Mesenchymal stem cell (in vitro differentiated cells and primary cell): ENCODE measurements around the gene PWP1.
A peak's percentile ranks its signal among the peaks of the same experiment; 100 is the strongest.

Source experiments
- DNase-seq: peaks from one replicate; pipeline ENCODE4 v3.0.0-alpha.2; 2013
- H2AFZ ChIP-seq: one replicate; pipeline ENCODE4 v1.6.1; 2013; ENCODE audit warnings: low read depth, mild to moderate bottlenecking, control low read depth, inconsistent platforms, low read length, moderate library complexity
- H2AK5ac ChIP-seq: 2 replicates; pipeline ENCODE4 v1.6.1; 2013; ENCODE audit warnings: low read length, moderate library complexity, mild to moderate bottlenecking, inconsistent platforms; ENCODE audit not compliant: severe bottlenecking
- H2BK120ac ChIP-seq: one replicate; pipeline ENCODE4 v1.6.1; 2013; ENCODE audit warnings: low read depth, mild to moderate bottlenecking, inconsistent platforms, low read length, moderate library complexity
- H2BK12ac ChIP-seq, 2 experiments: one replicate each; pipeline ENCODE4 v1.6.1; 2013; ENCODE audit warnings: inconsistent platforms in 2 of 2, low read length in 2 of 2, mild to moderate bottlenecking in 2 of 2, moderate library complexity in 2 of 2, control low read depth in 1 of 2
- H2BK15ac ChIP-seq: one replicate; pipeline ENCODE4 v1.6.1; 2013; ENCODE audit warnings: mild to moderate bottlenecking, low read depth, inconsistent platforms; ENCODE audit not compliant: poor library complexity, severe bottlenecking
- H2BK5ac ChIP-seq: 2 replicates; pipeline ENCODE4 v1.6.1; 2013; ENCODE audit warnings: low read depth, mild to moderate bottlenecking, low read length, control low read depth, inconsistent platforms; ENCODE audit not compliant: poor library complexity, severe bottlenecking
- H3K14ac ChIP-seq, 2 experiments: one replicate each; pipeline ENCODE4 v1.6.1; 2013; ENCODE audit warnings: inconsistent platforms in 2 of 2, low read length in 2 of 2, control low read depth in 1 of 2, mild to moderate bottlenecking in 1 of 2, moderate library complexity in 1 of 2
- H3K18ac ChIP-seq, 2 experiments: one replicate each; pipeline ENCODE4 v1.6.1; 2013; ENCODE audit warnings: inconsistent platforms in 2 of 2, low read length in 2 of 2, control low read depth in 1 of 2, low read depth in 1 of 2, mild to moderate bottlenecking in 1 of 2
- H3K23ac ChIP-seq, 2 experiments: one replicate each; pipeline ENCODE4 v1.6.1; 2013; ENCODE audit warnings: inconsistent platforms in 2 of 2, low read length in 2 of 2, mild to moderate bottlenecking in 2 of 2, moderate library complexity in 2 of 2, control low read depth in 1 of 2
- H3K27ac ChIP-seq: 2 replicates; pipeline ENCODE4 v1.5.1; 2013; ENCODE audit warnings: mild to moderate bottlenecking, moderate library complexity, low read length, control low read depth, inconsistent platforms; ENCODE audit not compliant: poor library complexity, severe bottlenecking
- H3K27me3 ChIP-seq, 2 experiments: 2 replicates each; pipeline versions ENCODE4 v1.6.1 to v1.7.0; 2013; ENCODE audit warnings: low read length in 2 of 2, mild to moderate bottlenecking in 2 of 2, moderate library complexity in 2 of 2, control low read depth in 1 of 2, inconsistent platforms in 1 of 2; ENCODE audit not compliant: control insufficient read depth in 1 of 2, insufficient read depth in 1 of 2
- H3K36me3 ChIP-seq, 2 experiments: 2 replicates each; pipeline versions ENCODE4 v1.6.1 to v1.7.0; 2013; ENCODE audit warnings: low read length in 2 of 2, control low read depth in 1 of 2, inconsistent platforms in 1 of 2, low read depth in 1 of 2, mild to moderate bottlenecking in 1 of 2; ENCODE audit not compliant: insufficient read depth in 2 of 2, control insufficient read depth in 1 of 2
- H3K4ac ChIP-seq, 2 experiments: one replicate each; pipeline ENCODE4 v1.6.1; 2013; ENCODE audit warnings: inconsistent platforms in 2 of 2, low read length in 2 of 2, mild to moderate bottlenecking in 2 of 2, moderate library complexity in 2 of 2, control low read depth in 1 of 2, low read depth in 1 of 2
- H3K4me1 ChIP-seq: 2 replicates; pipeline ENCODE4 v1.6.1; 2013; ENCODE audit warnings: low read depth, low read length, control low read depth; ENCODE audit not compliant: control insufficient read depth, insufficient read depth
- H3K4me2 ChIP-seq: 2 replicates; pipeline ENCODE4 v1.6.1; 2013; ENCODE audit warnings: low read length, mild to moderate bottlenecking, inconsistent platforms; ENCODE audit not compliant: poor library complexity, severe bottlenecking
- H3K4me3 ChIP-seq, 2 experiments: 2 replicates each; pipeline versions ENCODE4 v1.5.1 to v1.7.0; 2013; ENCODE audit warnings: low read length in 2 of 2, mild to moderate bottlenecking in 2 of 2, control low read depth in 1 of 2, low read depth in 1 of 2; ENCODE audit not compliant: insufficient read depth in 1 of 2
- H3K79me1 ChIP-seq: replicated peaks from 2 replicates; pipeline ENCODE4 v1.6.1; 2013; ENCODE audit warnings: mild to moderate bottlenecking, control low read depth, low read length, inconsistent platforms; ENCODE audit not compliant: poor library complexity, severe bottlenecking
- H3K9ac ChIP-seq: 2 replicates; pipeline ENCODE4 v1.7.0; 2013; ENCODE audit warnings: mild to moderate bottlenecking, low read length, moderate library complexity
- H3K9me3 ChIP-seq: 2 replicates; pipeline ENCODE4 v1.7.0; 2013; ENCODE audit warnings: mild to moderate bottlenecking, low read length; ENCODE audit not compliant: control insufficient read depth
- H4K8ac ChIP-seq: one replicate; pipeline ENCODE4 v1.6.1; 2013; ENCODE audit warnings: inconsistent platforms, mild to moderate bottlenecking, low read length, moderate library complexity
- H4K91ac ChIP-seq: one replicate; pipeline ENCODE4 v1.6.1; 2013; ENCODE audit warnings: mild to moderate bottlenecking, low read length, inconsistent platforms
- WGBS: methylation state at CpG from one replicate; pipeline ENCODE4 v1.1.7; 2013; ENCODE audit warnings: mixed read lengths; 5-methylcytosine and 5-hydroxymethylcytosine counted together

Gene PWP1

GRCh38 chr12:107748472-107748871 lies 62.9 kb downstream of the PWP1 start:
- H3K4ac ChIP-seq, result no peak overlapping the region
- no peak overlapping the region for H3K4me2 ChIP-seq
- H2AFZ ChIP-seq, result no peak overlapping the region
- peaks cover 35 to 78% of the 10 kb centered on the region in 2 experiments for H3K36me3 ChIP-seq
- 27% methylated on average over 5 of the region's 6 CpGs for WGBS
- no peak overlapping the region for H2BK12ac ChIP-seq
- no peak overlapping the region for H3K23ac ChIP-seq
- peak overlapping the region in 1 of 2 experiments; percentile 62 for H3K4me3 ChIP-seq
- H3K4me1 ChIP-seq, result peaks cover 7% of the 10 kb centered on the region
- no peaks in the 10 kb centered on the region for H3K9me3 ChIP-seq
- H2BK120ac ChIP-seq, result no peak overlapping the region
- peak overlapping the region; percentile 88 for H3K9ac ChIP-seq
- no peak overlapping the region for H2BK5ac ChIP-seq
- H3K14ac ChIP-seq, result no peak overlapping the region
- DNase-seq, result peak; percentile 80
- peak overlapping the region; percentile 89 for H3K27ac ChIP-seq
- peaks cover 17% of the 10 kb centered on the region for H3K79me1 ChIP-seq
- H4K91ac ChIP-seq, result no peak overlapping the region
- H3K18ac ChIP-seq, result no peak overlapping the region
- no peak overlapping the region for H2AK5ac ChIP-seq
- H3K27me3 ChIP-seq, result no peaks in the 10 kb centered on the region
- no peak overlapping the region for H4K8ac ChIP-seq
- no peak overlapping the region for H2BK15ac ChIP-seq

GRCh38 chr12:107749083-107749482 lies 63.5 kb downstream of the PWP1 start:
- H4K91ac ChIP-seq, result no peak overlapping the region
- H3K14ac ChIP-seq, result no peak overlapping the region
- H3K27me3 ChIP-seq, result no peaks in the 10 kb centered on the region
- H3K9me3 ChIP-seq, result no peaks in the 10 kb centered on the region
- no peak overlapping the region for H3K23ac ChIP-seq
- no peak overlapping the region for H2BK12ac ChIP-seq
- no peak overlapping the region for H2BK5ac ChIP-seq
- H3K27ac ChIP-seq, result peak overlapping the region; percentile 89
- no peak overlapping the region for H3K4ac ChIP-seq
- H3K18ac ChIP-seq, result no peak overlapping the region
- WGBS, result 57% methylated on average over 1 of the region's 1 CpG
- H2BK120ac ChIP-seq, result no peak overlapping the region
- no peak overlapping the region for H2AK5ac ChIP-seq
- H2AFZ ChIP-seq, result no peak overlapping the region
- peaks cover 19% of the 10 kb centered on the region for H3K79me1 ChIP-seq
- H3K4me2 ChIP-seq, result no peak overlapping the region
- H3K9ac ChIP-seq, result peak overlapping the region; percentile 88
- H3K4me1 ChIP-seq, result peaks cover 7% of the 10 kb centered on the region
- peak; percentile 31 for DNase-seq
- H3K4me3 ChIP-seq, result peak overlapping the region in 1 of 2 experiments; percentile 61
- H2BK15ac ChIP-seq, result no peak overlapping the region
- peaks cover 34 to 78% of the 10 kb centered on the region in 2 experiments for H3K36me3 ChIP-seq
- H4K8ac ChIP-seq, result no peak overlapping the region

- peaks cover 15 to 46% of the 10 kb centered on the region in 2 experiments for H3K36me3 ChIP-seq
- H2AFZ ChIP-seq, result no peak overlapping the region
- no peaks in the 10 kb centered on the region for H3K9me3 ChIP-seq
- H3K27me3 ChIP-seq, result no peaks in the 10 kb centered on the region
- peak; percentile 86 for DNase-seq
- H3K9ac ChIP-seq, result peak overlapping the region; percentile 99
- no peak overlapping the region for H2AK5ac ChIP-seq
- no peak overlapping the region for H3K4ac ChIP-seq
- WGBS, result 24% methylated on average over 3 of the region's 3 CpGs
- peak overlapping the region; percentile 98 for H3K4me2 ChIP-seq
- H2BK5ac ChIP-seq, result no peak overlapping the region
- peaks cover 8% of the 10 kb centered on the region for H3K79me1 ChIP-seq
- H3K23ac ChIP-seq, result no peak overlapping the region
- peak overlapping the region; percentile 79 for H3K27ac ChIP-seq
- H3K18ac ChIP-seq, result no peak overlapping the region
- peaks cover 9% of the 10 kb centered on the region for H3K4me1 ChIP-seq
- H4K91ac ChIP-seq, result no peak overlapping the region
- H2BK120ac ChIP-seq, result no peak overlapping the region
- no peak overlapping the region for H2BK12ac ChIP-seq
- H2BK15ac ChIP-seq, result no peak overlapping the region
- H3K14ac ChIP-seq, result no peak overlapping the region
- H3K4me3 ChIP-seq, result peak overlapping the region in 1 of 2 experiments; percentile 99
- H4K8ac ChIP-seq, result no peak overlapping the region
These were observed 73.8 kb downstream of the PWP1 start for GRCh38 chr12:107759410-107759809.

- H3K4me2 ChIP-seq, result peak overlapping the region; percentile 98
- peak overlapping the region; percentile 77 for H2AFZ ChIP-seq
- peak overlapping the region; percentile 89 to 92 for H3K18ac ChIP-seq
- peak overlapping the region; percentile 89 for H2BK120ac ChIP-seq
- H3K9me3 ChIP-seq, result no peaks in the 10 kb centered on the region
- peak overlapping the region; percentile 82 for H4K8ac ChIP-seq
- peaks cover 9% of the 10 kb centered on the region for H3K4me1 ChIP-seq
- H4K91ac ChIP-seq, result peak overlapping the region; percentile 80
- peak overlapping the region; percentile 89 for H2BK15ac ChIP-seq
- H3K4me3 ChIP-seq, result peak overlapping the region; percentile 91 to 99
- 6% methylated on average over 30 of the region's 30 CpGs for WGBS
- peak overlapping the region; percentile 53 for H2AK5ac ChIP-seq
- DNase-seq, result peak; percentile 41
- H2BK5ac ChIP-seq, result peak overlapping the region; percentile 81
- H3K4ac ChIP-seq, result peak overlapping the region; percentile 75 to 97
- H3K14ac ChIP-seq, result peak overlapping the region; percentile 44 to 95
- H3K27ac ChIP-seq, result peak overlapping the region; percentile 79
- H3K36me3 ChIP-seq, result peaks cover 11 to 37% of the 10 kb centered on the region in 2 experiments
- H3K9ac ChIP-seq, result peak overlapping the region; percentile 99
- H3K23ac ChIP-seq, result no peak overlapping the region
- H3K27me3 ChIP-seq, result no peaks in the 10 kb centered on the region
- peak overlapping the region in 1 of 2 experiments; percentile 31 for H2BK12ac ChIP-seq
- peaks cover 5% of the 10 kb centered on the region for H3K79me1 ChIP-seq
These were observed 74.7 kb downstream of the PWP1 start for GRCh38 chr12:107760207-107760808.
